ENCODE measurements around the gene F12. TPM values are rescaled to one million over a fixed set of nuclear protein-coding genes. Genes with fewer than 3 reads are reported as not detected.

The F12 gene
- total RNA-seq, 4 donors from 2014 or later: 0.51 to 2.0 (median 0.98) TPM; not detected in 1

DNA sequence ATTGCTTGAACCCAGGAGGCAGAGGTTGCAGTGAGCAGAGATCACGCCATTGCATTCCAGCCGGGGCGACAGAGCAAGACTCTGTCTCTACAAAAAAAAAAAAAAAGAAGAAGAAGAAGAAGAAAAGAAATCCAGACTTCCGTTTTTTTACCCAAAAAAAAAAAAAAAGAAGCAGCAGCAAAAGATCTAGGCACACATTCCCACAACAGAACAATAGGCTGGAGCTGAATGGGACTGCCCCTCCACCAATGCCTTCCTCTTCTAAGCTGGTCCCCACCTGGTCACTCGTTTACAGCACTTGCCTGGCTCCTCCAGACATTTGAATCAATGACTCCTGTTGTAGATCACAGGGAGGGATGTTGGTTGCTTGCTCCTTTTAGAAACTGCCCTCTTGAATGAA lies 56.3 kb downstream of the F12 start:
- TF ChIP-seq, protein P1, sequence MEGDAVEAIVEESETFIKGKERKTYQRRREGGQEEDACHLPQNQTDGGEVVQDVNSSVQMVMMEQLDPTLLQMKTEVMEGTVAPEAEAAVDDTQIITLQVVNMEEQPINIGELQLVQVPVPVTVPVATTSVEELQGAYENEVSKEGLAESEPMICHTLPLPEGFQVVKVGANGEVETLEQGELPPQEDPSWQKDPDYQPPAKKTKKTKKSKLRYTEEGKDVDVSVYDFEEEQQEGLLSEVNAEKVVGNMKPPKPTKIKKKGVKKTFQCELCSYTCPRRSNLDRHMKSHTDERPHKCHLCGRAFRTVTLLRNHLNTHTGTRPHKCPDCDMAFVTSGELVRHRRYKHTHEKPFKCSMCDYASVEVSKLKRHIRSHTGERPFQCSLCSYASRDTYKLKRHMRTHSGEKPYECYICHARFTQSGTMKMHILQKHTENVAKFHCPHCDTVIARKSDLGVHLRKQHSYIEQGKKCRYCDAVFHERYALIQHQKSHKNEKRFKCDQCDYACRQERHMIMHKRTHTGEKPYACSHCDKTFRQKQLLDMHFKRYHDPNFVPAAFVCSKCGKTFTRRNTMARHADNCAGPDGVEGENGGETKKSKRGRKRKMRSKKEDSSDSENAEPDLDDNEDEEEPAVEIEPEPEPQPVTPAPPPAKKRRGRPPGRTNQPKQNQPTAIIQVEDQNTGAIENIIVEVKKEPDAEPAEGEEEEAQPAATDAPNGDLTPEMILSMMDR (IDR thresholded peaks at IDR 0.05; ENCODE audit: low read depth): no peak

Other genes starting within 250 kb of the F12 start
- 10 to 100 TPM; 19.4 to 35.6 (median 26.3) TPM for gene RAB24, start 105.8 kb downstream of the F12 start, total RNA-seq
- 10 to 100 TPM; 55.1 to 58.6 (median 56.7) TPM for gene PRELID1, start 105.8 kb downstream of the F12 start, total RNA-seq
- 10 to 100 TPM in 1 of 4 donors, 1 to 10 TPM in 2, under 1 TPM in 1; 0.82 to 13.0 (median 6.7) TPM for gene MXD3, start 97.7 kb downstream of the F12 start, total RNA-seq
- 100 to 1,000 TPM in 3 of 4 donors, 10 to 100 TPM in 1; 93.6 to 158 (median 129) TPM for gene LMAN2, start 57.9 kb downstream of the F12 start, total RNA-seq
- 10 to 100 TPM in 1 of 4 donors, 1 to 10 TPM in 3; 7.0 to 16.4 (median 7.5) TPM for gene RGS14, start 51.6 kb downstream of the F12 start, total RNA-seq
- not detected for gene SLC34A1, start 25.1 kb downstream of the F12 start, total RNA-seq
- gene PFN3, start 8.9 kb downstream of the F12 start, total RNA-seq: not detected
- 10 to 100 TPM in 3 of 4 donors, 1 to 10 TPM in 1; 9.3 to 22.6 (median 19.7) TPM for gene GRK6, start 17.1 kb upstream of the F12 start, total RNA-seq
- 1 to 10 TPM in 2 of 4 donors, under 1 TPM in 2; 0.44 to 1.4 (median 0.90) TPM for gene PRR7, start 37.2 kb upstream of the F12 start, total RNA-seq
- 10 to 100 TPM; 25.2 to 50.9 (median 37.6) TPM for gene DBN1, start 64.1 kb upstream of the F12 start, total RNA-seq
- 10 to 100 TPM; 11.2 to 43.1 (median 16.6) TPM for gene PDLIM7, start 88.0 kb upstream of the F12 start, total RNA-seq
- 10 to 100 TPM in 3 of 4 donors, 1 to 10 TPM in 1; 8.5 to 20.6 (median 11.0) TPM for gene DOK3, start 100.3 kb upstream of the F12 start, total RNA-seq
- 10 to 100 TPM; 63.0 to 70.4 (median 64.8) TPM for gene DDX41, start 107.4 kb upstream of the F12 start, total RNA-seq
- gene FAM193B, start 145.0 kb upstream of the F12 start, total RNA-seq: 10 to 100 TPM; 25.8 to 95.5 (median 35.5) TPM
- 100 to 1,000 TPM in 1 of 4 donors, 10 to 100 TPM in 3; 51.1 to 102 (median 73.6) TPM for gene TMED9, start 182.6 kb upstream of the F12 start, total RNA-seq
- gene B4GALT7, start 190.6 kb upstream of the F12 start, total RNA-seq: 10 to 100 TPM; 16.1 to 35.2 (median 20.8) TPM

Measured in subcutaneous adipose tissue (tissue), 4 donors.